HG03108 (cell line): ENCODE measurements around the gene ZNF800.
A peak's percentile ranks its signal among the peaks of the same experiment; 100 is the strongest.
"Not testable (repeated sequence)": the region's sequence is repeated elsewhere in the genome, so short reads cannot be mapped to it uniquely, and the experiment has no call there.

Source experiments
- ATAC-seq: cut with Tn5 transposase; IDR thresholded peaks from one replicate; pipeline ENCODE4 v1.9.1; 2021; ENCODE audit warnings: moderate library complexity; ENCODE audit not compliant: unreplicated experiment

The ZNF800 gene, protein sequence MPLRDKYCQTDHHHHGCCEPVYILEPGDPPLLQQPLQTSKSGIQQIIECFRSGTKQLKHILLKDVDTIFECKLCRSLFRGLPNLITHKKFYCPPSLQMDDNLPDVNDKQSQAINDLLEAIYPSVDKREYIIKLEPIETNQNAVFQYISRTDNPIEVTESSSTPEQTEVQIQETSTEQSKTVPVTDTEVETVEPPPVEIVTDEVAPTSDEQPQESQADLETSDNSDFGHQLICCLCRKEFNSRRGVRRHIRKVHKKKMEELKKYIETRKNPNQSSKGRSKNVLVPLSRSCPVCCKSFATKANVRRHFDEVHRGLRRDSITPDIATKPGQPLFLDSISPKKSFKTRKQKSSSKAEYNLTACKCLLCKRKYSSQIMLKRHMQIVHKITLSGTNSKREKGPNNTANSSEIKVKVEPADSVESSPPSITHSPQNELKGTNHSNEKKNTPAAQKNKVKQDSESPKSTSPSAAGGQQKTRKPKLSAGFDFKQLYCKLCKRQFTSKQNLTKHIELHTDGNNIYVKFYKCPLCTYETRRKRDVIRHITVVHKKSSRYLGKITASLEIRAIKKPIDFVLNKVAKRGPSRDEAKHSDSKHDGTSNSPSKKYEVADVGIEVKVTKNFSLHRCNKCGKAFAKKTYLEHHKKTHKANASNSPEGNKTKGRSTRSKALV

DNA sequence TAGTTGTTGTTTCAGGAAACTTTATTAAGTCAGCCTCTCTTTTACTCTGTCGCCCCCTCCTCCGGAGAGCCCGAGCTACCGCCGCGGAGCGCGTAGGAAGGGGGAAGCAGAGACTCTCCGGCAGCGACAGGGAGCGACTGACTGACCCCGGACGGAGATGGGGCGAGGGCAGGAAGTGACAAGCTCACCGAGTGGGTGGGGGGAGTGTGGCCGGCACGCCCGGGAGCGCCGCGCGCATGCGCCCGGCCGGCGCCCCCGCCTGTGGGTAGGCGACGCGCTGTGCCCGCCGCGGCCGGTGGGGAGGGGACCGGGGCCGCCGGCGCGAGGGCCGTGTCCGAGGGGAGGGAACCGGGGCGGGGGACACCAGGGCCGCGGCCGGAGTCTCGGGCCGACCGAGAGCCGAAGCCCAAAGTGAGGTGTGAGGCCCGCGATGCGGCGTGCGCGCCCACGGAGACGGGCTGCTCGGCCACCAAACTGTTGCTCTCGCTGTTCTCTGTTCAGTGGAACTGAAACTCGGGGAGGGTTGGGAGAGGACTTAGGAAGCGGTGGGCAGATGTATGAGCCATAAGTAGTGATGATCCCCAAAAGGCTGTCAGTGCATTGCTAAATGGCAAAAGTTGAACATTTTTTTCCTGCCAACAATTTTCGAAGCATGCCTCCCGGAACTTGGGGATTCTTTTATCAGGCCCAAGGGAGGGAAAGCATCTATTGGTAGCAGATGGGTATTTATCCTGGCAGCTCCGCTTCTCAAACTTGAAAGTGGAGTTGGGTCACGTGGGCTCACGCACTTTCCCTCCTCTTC, at the start of gene ZNF800:
ZNF800 (minus strand) TSS at position 143 of the 802 bp plus-strand sequence. CDS start 1,151 bp downstream, outside the sequence.
- peak; percentile 87 for ATAC-seq

DNA sequence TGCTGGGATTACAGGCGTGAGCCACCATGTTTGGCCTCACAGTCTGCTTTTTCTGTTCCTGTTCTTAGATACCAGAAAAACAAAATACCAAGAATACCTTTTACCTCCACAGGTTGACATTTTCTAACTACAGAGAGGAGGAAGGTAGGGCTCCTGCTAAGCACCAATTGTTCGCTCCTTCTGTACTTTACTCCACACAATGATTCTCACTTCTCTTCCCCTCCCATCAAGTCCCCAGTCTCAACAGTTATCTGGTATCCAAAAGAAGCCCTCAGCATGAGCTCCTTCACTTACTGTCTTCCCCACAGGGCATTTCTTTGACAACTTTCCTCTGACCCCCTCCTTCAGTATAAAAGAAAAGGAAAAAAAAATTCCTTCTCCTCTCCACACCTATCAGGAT, 47.7 kb upstream of the ZNF800 start:
- no peak for ATAC-seq

DNA sequence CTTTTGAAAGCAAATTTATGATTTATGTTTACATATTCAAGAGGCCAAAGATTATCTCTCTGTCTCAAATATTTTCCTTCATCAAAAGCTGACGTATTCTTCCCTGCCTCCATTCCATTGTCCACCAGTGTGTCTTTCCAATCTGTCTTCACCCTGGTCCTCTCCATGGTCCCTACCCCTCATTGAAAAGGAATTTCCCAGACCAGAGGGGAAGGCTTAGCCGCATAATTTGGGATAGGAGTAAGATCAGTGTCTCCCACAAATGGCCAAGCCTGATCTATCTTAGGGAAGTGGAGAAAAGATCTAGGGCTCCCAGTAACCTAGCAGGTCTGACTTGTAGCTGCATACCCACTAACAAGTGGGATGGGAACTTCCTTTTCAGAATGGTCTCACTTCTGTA, 46.3 kb upstream of the ZNF800 start:
- ATAC-seq: no peak

DNA sequence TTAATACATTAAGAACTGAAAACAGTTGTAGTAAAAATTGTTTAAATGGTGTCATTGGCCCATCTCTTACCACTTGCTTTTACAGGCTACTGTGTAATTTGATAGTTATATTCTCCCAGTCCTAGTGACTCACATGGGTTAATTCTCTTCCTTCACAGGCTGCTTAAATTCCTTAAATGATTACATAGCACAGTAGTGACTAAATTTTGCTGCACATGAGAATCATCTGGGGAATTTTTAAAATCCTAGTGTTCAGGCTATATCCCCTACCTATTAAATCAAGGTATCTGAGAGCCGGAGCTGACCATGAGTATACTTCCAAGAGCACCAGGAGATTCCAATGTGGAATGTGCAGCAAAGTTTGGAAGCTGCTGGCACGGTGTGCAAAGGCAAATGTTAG, 45.3 kb upstream of the ZNF800 start:
- no peak for ATAC-seq

DNA sequence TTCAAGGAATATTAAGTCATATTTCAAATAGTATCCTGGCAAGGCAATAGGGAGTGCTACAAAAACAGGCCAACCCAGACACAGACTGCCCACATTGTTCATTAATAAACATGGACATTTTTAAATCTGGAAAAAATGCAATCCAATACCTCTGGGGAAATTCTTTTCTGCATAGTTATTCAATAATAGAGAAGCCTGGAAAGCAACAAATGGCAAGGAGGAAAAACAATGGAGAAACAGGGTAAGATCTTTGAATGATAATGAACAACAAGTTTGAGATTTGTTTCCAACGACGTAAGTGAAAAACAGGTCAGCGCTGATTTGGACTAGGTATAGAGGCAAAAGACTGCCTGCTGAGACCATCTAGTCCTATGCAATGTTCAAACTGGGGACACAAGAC, 44.7 kb upstream of the ZNF800 start:
- ATAC-seq: no peak

DNA sequence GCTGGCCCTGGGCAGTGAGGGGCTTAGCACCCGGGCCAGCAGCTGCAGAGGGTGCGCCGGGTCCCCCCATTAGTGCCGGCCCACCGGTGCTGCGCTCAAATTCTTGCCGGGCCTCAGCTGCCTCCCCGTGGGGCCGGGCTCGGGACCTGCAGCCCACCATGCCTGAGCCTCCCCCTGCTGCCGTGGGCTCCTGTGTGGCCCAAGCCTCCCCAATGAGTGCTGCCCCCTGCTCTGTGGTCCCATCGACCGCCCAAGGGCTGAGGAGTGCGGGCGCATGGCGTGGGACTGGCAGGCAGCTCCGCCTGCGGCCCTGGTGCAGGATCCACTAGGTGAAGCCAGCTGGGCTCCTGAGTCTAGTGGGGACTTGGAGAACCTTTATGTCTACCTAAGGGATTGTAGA, 36.8 kb upstream of the ZNF800 start:
- ATAC-seq: not testable (repeated sequence)

DNA sequence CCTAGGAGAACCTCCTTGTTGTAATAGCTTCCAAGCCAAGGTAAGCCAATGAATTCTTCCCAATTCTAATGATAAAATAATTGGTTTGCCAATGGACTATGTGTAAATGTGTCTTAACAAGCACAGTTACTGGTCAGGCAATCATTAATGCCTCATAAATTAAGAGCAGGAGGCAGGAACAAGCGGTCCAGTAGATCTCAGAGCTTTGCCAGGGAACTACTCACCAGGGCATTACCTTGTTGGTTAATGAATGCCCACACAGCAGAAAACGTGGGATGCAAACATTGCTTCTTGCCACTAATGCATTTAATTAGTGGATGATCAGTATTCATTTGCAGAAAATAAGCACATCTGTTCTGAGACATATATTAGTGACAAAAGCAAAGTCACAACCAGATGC, 26.7 kb upstream of the ZNF800 start:
- ATAC-seq: no peak

DNA sequence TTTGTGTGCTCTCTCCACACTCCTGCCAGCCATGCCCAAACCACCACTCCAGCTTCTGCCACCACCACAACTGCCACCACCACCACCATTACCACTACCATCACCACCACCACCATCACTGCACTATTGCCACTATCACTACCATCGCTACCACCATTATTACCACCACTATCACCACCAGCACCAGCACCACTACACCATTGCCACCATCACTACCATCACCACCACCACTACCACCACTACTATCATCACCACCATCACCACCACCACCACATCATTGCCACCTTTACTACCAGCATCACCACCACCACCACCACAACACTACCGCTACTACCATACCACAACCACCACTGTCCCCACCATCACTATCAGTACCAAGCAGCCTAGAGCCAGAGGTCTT, 26.0 kb upstream of the ZNF800 start:
- no peak for ATAC-seq

DNA sequence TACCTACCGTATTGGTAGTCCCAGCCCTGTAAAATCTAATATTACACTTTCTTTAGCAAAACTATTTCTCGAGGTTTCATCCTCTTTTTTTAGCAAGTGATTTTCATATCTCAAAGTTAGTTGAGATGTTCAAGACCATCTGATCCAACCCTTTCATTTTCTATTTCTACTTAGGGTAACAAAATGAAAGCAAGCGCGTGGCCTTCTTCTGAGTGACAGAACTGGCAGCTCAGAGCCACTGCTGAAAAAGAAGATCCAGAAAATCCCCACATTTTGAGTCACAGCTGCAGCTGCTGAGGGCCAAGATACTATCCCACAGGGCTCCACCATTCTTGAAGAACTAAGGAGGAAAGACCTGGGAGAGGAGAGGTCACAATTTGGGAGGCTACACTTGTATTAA, 24.8 kb upstream of the ZNF800 start:
- ATAC-seq: peak; percentile 68

DNA sequence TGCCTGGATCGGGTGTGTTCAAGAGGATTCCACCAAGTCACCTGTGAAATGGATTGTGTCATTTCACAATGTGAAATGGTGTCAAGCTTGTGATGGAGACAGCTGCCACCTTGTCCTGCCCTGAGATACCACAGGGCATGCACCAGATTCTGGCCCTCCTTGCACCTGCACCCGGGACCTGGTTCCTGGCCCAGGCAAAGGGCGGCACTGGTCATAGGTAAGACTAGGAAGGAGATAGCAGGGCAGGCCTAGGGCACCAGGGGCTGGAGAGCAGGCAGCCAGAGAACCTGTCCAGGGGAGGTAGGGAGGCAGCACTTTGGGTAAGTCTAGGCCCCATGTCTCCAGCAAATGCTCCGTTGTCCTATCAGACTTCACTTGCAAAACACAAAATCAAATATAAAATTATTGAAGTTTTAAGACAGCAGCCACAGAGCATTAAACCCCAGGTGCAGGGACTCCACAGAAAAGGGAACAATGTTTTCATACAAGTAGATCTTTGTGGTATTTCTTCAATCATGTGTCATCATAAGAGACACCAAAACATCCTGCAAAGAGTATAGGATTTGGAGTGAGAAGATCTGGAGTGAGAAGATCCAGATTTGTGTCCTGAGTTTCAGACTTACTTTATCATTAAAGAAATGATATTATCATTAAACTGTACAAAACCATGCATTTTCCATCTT, 22.7 kb upstream of the ZNF800 start:
- ATAC-seq: no peak

DNA sequence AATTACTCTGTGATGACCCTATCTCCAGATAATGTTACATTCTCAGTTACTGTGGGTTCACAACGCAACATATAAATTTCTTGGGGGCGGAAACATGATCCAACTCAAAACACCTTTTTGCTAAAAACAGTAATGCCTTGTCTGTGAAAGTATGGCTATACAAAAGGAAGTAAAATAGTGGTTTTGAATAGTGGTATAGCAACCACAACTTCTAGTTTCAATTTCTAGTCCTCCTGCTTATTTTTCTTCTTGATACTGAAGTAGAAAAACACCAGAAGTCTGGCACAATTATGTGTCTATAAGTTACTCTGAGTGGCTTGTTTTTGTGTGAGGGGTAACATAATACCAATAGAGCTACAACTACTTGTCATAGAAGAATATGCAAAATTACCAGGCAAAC, 21.5 kb upstream of the ZNF800 start:
- no peak for ATAC-seq

DNA sequence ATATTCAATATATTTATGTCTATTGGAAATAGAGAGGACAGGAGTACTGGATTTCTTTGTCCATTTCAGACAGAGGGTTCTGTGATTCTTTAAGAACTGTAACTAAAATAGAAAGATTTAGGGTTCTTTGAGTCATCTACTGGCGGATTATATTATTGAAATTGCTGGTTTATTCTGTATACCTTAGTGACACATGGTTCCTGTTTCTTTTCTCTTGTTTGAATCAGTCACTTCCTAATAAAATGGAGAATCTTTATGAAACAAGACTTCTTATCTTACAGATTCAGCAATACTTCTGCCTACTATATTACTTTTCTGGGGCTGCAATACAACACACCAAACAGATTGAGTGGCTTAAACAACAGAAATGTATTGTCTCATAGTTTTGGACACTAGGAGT, 20.8 kb upstream of the ZNF800 start:
- ATAC-seq: no peak

DNA sequence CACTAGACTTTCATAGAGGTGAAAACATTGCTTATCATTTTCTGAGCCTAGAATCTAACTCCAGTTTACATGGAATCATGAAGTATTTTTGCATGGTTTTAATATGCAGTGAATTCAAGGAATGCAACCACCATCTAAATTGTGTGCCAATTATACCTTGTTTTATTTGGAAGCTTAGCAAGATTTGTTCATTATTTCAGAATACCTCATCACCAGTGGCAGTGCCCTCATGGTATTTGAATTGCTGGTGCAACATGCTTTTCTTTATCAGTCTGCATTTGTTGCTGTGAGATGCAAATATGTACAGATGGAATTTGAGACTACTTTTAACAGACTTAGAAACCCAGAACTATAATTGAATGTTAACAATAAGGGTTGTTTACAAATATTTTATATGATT, 18.7 kb upstream of the ZNF800 start:
- no peak for ATAC-seq

DNA sequence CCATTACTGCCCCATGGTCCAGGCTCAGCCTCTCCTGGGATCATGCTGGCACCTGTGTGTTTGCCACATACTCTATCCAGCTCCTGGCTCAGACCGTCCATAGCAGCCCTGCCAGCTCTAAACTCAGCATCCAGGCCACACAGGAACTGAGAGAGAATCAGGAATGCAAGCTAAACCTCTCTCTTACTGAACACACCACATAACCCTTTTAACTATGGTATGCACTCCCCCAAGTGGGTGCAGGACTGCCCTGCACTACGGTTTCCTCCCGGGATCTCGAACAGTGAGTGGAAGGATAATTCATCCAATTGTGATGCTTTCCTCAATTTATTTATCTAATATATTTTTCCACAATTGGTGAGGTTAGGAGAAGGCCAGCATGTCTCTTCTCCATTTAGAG, 17.1 kb upstream of the ZNF800 start:
- no peak for ATAC-seq

DNA sequence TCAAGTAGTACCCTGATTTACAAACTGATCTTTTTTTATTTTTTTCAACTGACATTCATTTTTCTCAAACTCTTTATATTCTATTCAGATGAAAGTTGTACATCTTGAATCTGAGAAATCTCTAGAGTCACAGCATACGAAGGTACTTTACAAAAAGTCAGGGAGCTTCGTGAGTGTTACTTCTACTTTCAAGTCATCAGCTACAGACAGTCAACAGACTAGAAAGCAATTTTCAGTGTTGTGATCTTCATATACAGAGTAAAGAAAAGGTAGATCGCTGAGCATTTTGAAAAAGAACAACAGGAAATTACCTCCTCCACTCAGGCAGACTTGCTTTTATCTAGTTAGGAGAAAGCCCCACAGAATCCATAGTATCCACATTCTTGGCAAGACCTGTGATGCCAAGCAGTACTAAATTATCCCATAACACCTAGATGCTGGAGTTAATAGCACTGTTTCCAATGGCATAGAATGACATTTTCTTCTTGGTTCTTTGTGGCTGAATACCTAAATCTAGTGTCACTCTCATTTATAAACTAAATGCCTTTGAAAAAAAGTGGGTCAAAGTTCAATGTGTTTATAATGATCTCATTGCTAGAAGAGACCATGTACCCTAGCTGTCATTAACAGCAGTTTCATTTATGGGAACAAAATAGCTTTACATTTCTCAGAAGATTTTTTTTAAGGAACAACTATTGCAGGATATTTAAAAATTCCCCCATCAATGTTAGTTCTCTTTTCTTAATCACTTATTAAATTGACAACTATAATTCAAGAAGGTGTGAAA, 12.0 kb upstream of the ZNF800 start:
- ATAC-seq: peak; percentile 42

DNA sequence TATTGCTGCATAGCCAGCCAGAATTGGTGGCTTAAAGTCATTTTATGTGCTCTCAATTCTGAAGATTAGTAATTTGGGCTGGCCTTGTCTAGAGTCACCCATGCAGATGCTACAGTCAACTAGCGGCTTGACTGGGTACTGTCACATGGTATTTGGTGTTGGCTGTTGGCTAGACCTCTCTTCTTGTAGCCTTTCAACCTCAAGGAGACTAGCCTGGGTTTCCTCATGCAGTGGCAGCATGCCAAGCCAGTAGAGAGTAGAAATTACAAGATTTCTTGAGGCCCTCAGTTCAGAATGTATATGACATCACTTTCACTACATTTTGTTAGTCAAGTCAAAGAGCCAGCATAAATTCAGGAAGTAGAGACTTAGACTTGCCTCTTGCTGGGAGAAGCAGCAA, 3.7 kb upstream of the ZNF800 start:
- ATAC-seq: no peak

DNA sequence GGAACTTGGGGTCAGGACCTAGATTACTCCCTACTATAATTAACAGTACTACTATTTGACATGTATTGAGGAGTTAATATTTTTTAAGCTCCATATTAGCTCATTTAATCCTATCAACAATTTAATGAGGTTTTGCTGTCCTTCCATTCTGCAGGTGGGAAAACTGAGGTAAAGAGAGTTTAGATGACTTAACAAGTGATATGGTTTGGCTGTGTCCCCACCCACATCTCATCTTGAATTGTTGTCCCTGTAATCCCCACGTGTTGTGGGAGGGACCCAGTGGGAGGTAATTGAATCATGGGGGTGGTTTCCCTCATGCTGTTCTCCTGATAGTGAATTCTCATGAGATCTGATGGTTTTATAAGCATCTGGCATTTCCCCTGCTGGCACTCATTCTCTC, 2.6 kb upstream of the ZNF800 start:
- ATAC-seq: not testable (repeated sequence)

DNA sequence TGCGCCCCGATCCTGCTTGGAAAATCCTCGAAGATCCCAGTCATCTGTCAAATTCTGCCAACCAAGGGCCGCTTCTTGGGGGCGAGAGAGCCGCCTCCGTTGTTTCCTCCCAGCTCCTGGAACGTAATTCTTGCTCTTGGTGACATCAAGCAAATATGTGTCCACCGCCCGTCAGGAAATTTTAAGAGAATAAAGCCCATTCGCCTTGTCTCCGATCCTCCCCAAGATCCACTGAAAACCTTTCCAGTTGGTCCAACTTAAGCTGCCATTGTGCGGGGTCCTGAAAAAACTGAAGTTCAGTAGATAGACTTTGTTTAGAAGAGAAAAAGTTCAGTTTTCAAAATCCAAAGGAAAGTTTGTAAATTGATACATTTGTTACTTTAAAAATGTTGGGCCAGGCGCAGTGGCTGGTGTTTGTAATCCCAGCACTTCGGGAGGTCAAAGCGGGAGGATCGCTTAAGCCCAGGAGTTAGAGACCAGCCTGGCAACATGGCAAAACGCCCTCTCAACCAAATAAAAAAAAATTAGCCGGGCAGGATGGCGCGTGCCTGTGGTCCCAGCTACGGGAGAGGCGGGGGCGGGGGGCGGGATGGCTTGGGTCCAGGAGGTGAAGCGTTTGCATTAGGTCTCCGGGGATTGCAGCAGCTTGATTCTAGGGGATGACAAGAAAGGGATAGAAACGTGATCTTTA, 1.0 kb upstream of the ZNF800 start:
- ATAC-seq: no peak

DNA sequence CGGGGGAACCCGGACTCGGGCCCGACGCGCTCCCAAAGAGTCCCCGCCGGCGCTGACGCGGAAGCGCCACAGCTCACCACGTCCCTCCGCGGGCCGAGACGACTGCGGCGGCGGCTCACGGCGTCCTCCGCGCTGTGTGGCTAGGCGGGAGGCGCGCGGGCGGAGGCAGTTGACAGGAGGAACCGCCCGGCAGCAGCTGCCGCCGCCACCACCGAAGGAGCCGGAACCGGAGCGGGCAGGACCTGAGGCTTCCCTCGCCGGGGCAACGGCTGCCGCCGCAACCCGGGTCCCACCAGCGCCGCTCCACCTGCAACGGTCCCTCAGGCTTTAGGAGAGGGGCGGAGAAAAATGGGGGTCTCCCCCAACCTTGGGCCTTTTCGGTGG, 334 bp downstream of the ZNF800 start:
- no peak for ATAC-seq
